Measurements from ENCODE around the gene CWC25.

DNA sequence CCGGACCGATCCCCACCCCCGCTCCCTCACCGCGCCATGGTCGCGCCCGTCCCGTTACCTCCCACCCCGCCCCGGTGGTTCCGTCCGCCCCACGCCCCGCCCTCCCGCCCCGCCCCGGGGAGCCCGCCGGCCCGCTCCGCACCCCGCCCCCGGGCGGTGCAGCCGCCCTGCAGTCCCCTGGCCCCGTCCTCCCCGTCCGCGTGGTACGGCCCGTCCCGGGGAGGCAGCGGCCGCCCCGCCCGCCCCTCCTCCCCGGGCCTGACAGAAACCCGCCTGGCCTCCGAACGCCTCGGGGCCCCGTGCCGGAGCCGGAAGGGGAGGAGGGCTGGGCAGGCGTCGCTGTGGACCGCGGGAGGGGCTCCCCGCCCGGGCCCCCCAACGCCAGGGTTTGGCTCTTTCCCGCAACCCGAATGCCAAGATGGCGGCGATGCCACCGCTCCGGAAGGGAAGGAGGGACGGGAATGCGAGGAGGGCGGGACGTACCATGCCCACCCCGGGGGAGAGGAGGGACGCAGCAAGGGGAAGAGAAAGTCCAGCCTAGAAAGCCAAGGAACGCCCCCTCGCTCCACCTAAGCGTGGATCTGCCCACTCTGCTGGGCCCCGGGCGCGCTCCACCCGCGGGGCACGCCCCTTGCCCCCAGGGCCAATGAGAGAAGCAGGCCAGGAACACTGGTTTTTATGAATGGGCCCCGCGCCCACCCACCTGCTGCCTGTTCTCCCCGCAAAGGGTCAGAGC, 25.5 kb downstream of the CWC25 start, which contains the start of gene PIP4K2B:
- TF ChIP-seq, protein P1, sequence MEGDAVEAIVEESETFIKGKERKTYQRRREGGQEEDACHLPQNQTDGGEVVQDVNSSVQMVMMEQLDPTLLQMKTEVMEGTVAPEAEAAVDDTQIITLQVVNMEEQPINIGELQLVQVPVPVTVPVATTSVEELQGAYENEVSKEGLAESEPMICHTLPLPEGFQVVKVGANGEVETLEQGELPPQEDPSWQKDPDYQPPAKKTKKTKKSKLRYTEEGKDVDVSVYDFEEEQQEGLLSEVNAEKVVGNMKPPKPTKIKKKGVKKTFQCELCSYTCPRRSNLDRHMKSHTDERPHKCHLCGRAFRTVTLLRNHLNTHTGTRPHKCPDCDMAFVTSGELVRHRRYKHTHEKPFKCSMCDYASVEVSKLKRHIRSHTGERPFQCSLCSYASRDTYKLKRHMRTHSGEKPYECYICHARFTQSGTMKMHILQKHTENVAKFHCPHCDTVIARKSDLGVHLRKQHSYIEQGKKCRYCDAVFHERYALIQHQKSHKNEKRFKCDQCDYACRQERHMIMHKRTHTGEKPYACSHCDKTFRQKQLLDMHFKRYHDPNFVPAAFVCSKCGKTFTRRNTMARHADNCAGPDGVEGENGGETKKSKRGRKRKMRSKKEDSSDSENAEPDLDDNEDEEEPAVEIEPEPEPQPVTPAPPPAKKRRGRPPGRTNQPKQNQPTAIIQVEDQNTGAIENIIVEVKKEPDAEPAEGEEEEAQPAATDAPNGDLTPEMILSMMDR (IDR thresholded peaks at IDR 0.05; ENCODE audit: insufficient read depth, low read depth, low read length): no peak
- TF ChIP-seq EZH2 (IDR thresholded peaks at IDR 0.05; ENCODE audit: insufficient read depth, low read length): no peak

Measured in astrocyte (in vitro differentiated cells and primary cell).